ENCODE data around the gene ARHGEF26. TPM values are rescaled to one million over a fixed set of nuclear protein-coding genes. Genes with fewer than 3 reads are reported as not detected.

Gene ARHGEF26
- total RNA-seq, 1 donor from 2014 or later, result not detected

- CTCF ChIA-PET, result no interaction called here
- H3K27ac Mint-ChIP-seq, result no peak overlapping the region
- no peak for ATAC-seq (ENCODE audit: low read depth)
Measured at GRCh38 chr3:154294016-154294415, 172.8 kb downstream of the ARHGEF26 start.

GRCh38 chr3:154301561-154301960 is 180.4 kb downstream of the ARHGEF26 start:
- Mint-ChIP-seq H3K9me3 (no peaks in the 10 kb centered on the region), H3K27ac (no peak overlapping the region), H3K36me3 (ENCODE audit: low read depth) (peaks cover 84% of the 10 kb centered on the region), H3K4me1 (peaks cover 8% of the 10 kb centered on the region), H3K27me3 (no peaks in the 10 kb centered on the region), H3K4me3 (no peak overlapping the region)
- intact Hi-C loops (cut with micrococcal nuclease), result no loop called here
- ChIA-PET CTCF (no interaction called here), POLR2A (interaction anchor here (0.7 kb wide), 1 partner anchor 31 kb away, joined by 4 read pairs; no protein-coding TSS in a partner anchor)
- DNase-seq, result no peak
- no peak for ATAC-seq (ENCODE audit: low read depth)
- no peak for TF ChIP-seq CTCF (IDR thresholded peaks at IDR 0.05)

More at GRCh38 chr3:154294016-154294415, 172.8 kb downstream of the ARHGEF26 start:
- no peak for TF ChIP-seq CTCF (IDR thresholded peaks at IDR 0.05)
- DNase-seq, result no peak
- H3K4me3 Mint-ChIP-seq, result no peak overlapping the region
- peaks cover 81% of the 10 kb centered on the region for H3K36me3 Mint-ChIP-seq (ENCODE audit: low read depth)
- POLR2A ChIA-PET, result no interaction called here
- H3K27me3 Mint-ChIP-seq, result no peaks in the 10 kb centered on the region
- no peaks in the 10 kb centered on the region for H3K9me3 Mint-ChIP-seq
- intact Hi-C loops (cut with micrococcal nuclease), result no loop called here
- no peaks in the 10 kb centered on the region for H3K4me1 Mint-ChIP-seq

- POLR2A ChIA-PET, result no interaction called here
- H3K9me3 Mint-ChIP-seq, result no peaks in the 10 kb centered on the region
- TF ChIP-seq CTCF (IDR thresholded peaks at IDR 0.05), result no peak
- H3K27me3 Mint-ChIP-seq, result no peaks in the 10 kb centered on the region
- H3K4me3 Mint-ChIP-seq, result no peak overlapping the region
- peaks cover 18% of the 10 kb centered on the region for H3K4me1 Mint-ChIP-seq
- H3K36me3 Mint-ChIP-seq (ENCODE audit: low read depth), result peaks cover 89% of the 10 kb centered on the region
- no peak for ATAC-seq (ENCODE audit: low read depth)
- intact Hi-C loops (cut with micrococcal nuclease), result no loop called here
- no peak for DNase-seq
- H3K27ac Mint-ChIP-seq, result no peak overlapping the region
- CTCF ChIA-PET, result no interaction called here
Measured at GRCh38 chr3:154304116-154304786, 183.1 kb downstream of the ARHGEF26 start.

- CTCF ChIA-PET, result no interaction called here
Measured at GRCh38 chr3:154304936-154305335, 183.7 kb downstream of the ARHGEF26 start.

GRCh38 chr3:154307363-154307762 is 186.2 kb downstream of the ARHGEF26 start:
- ATAC-seq (ENCODE audit: low read depth) (no peak), DNase-seq (no peak)
- Mint-ChIP-seq H3K4me3 (no peak overlapping the region), H3K9me3 (no peaks in the 10 kb centered on the region), H3K27me3 (no peaks in the 10 kb centered on the region), H3K27ac (peak overlapping the region; percentile 9), H3K4me1 (peaks cover 18% of the 10 kb centered on the region), H3K36me3 (ENCODE audit: low read depth) (peaks cover 75% of the 10 kb centered on the region)
- ChIA-PET POLR2A (interaction anchor here (0.7 kb wide), 1 partner anchor 16 kb away, joined by 3 read pairs; no protein-coding TSS in a partner anchor), CTCF (no interaction called here)
- intact Hi-C loops (cut with micrococcal nuclease), result no loop called here
- TF ChIP-seq CTCF (IDR thresholded peaks at IDR 0.05), result no peak

More at GRCh38 chr3:154304936-154305335, 183.7 kb downstream of the ARHGEF26 start:
- DNase-seq, result no peak
- no peak for TF ChIP-seq CTCF (IDR thresholded peaks at IDR 0.05)
- Mint-ChIP-seq H3K27me3 (no peaks in the 10 kb centered on the region), H3K4me1 (peaks cover 18% of the 10 kb centered on the region), H3K9me3 (no peaks in the 10 kb centered on the region), H3K4me3 (no peak overlapping the region), H3K27ac (no peak overlapping the region), H3K36me3 (ENCODE audit: low read depth) (peaks cover 90% of the 10 kb centered on the region)
- POLR2A ChIA-PET, result no interaction called here
- peak; percentile 28 for ATAC-seq (ENCODE audit: low read depth)
- intact Hi-C loops (cut with micrococcal nuclease), result no loop called here

Other genes with a start within 250 kb of the ARHGEF26 start
- gene DHX36, start 203.1 kb downstream of the ARHGEF26 start, total RNA-seq, result 95.9 and 110 TPM in 2 replicates

Measured in activated B cell treated with CpG ODN at 0.5 μM for 24 hours (primary cell).